Measurements from ENCODE around the gene EIF3K.

Gene EIF3K

DNA sequence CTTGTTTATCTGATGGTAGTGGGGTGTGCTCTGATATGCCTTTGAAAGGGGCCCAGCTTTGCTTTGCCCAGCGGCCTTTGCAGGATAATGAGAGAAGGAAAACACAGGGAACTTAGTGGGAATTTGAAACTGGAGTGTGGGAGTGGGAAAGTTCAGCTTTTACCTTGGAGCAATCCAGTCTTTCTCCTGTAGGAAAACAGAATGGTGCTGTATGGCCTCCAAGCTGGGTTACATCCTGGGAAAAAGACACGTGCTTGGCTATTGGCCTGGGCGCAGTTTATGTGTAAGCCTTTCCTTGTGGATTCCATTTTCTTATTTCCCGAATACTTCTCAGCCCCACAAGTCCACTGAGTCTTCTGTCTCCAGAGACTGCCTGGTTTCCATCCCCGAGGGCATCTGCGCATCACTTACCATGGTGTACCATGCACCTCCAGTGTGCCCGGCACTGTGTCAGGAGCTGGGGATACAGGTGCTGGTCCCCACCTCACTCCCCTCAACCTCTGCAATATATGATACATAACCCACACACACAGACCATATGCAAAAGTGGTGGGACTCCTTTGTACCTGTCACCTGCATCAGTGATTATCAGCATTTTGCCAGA is 60.0 kb downstream of the EIF3K start:
- TF ChIP-seq, protein P1, sequence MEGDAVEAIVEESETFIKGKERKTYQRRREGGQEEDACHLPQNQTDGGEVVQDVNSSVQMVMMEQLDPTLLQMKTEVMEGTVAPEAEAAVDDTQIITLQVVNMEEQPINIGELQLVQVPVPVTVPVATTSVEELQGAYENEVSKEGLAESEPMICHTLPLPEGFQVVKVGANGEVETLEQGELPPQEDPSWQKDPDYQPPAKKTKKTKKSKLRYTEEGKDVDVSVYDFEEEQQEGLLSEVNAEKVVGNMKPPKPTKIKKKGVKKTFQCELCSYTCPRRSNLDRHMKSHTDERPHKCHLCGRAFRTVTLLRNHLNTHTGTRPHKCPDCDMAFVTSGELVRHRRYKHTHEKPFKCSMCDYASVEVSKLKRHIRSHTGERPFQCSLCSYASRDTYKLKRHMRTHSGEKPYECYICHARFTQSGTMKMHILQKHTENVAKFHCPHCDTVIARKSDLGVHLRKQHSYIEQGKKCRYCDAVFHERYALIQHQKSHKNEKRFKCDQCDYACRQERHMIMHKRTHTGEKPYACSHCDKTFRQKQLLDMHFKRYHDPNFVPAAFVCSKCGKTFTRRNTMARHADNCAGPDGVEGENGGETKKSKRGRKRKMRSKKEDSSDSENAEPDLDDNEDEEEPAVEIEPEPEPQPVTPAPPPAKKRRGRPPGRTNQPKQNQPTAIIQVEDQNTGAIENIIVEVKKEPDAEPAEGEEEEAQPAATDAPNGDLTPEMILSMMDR (IDR thresholded peaks at IDR 0.05; ENCODE audit: low read depth, low read length) = no peak
- in situ Hi-C loops (cut with HindIII; ENCODE audit: low sequenced_read_pairs) = no loop called here
- DNase-seq (ENCODE audit: low read depth, low spot score) = no peak
- H3K4me3 ChIP-seq (ENCODE audit: low read depth, low read length) = no peak overlapping the region

DNA sequence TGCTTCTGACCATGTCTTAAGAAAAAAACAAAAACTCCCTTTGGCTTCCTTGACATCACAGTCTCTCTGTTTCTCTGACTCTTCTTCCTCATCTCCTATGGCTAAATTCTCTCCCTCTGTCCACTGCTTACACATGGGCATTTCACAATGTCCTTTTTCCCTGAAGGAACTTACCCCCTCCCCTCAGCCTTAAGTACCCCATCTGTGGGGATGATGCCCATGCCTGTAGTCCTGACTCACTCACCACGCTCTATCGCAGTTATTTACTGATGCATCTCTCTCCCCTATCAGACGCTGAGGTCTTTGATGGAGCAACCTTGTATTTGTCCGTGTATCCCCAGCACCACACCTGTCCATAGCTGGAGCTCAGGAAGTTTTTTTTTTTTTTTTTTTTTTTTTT is 60.9 kb downstream of the EIF3K start:
- in situ Hi-C loops (cut with HindIII; ENCODE audit: low sequenced_read_pairs) = no loop called here
- DNase-seq (ENCODE audit: low read depth, low spot score) = no peak
- H3K4me3 ChIP-seq (ENCODE audit: low read depth, low read length) = no peak overlapping the region
- TF ChIP-seq, protein P1 (IDR thresholded peaks at IDR 0.05; ENCODE audit: low read depth, low read length) = no peak

DNA sequence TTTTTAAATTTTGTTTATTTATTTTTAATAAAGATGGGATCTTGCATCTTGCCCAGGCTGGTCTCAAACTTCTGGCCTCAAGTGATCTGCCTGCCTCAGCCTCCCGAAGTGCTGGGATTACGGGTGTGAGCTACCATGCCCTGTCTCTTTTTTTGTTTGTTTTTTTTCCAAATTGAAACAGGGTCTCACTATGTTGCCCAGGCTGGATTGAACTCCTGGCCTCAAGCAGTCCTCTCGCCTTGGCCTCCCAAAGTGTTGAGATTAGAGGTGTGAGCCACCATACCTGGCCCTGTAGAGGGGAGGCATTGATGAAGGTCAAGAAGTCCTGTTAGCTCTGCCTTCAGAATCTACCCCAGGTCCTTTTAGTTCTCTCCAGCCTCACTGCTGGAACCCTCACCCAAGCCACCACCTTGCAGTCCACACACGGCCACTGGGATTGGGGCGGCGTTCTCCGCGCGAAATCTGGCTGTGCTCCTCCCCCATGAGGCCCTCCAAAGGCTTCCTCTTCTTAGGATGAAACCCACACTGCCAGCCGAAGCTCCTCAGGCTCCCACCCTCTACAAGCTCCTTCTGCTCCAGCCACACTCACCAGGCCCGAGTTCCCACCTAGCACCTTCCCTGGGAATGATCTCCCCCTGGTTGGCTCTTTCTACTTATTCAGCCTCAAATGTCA is 63.3 kb downstream of the EIF3K start:
- DNase-seq (ENCODE audit: low read depth, low spot score) = no peak
- H3K4me3 ChIP-seq (ENCODE audit: low read depth, low read length) = no peak overlapping the region
- in situ Hi-C loops (cut with HindIII; ENCODE audit: low sequenced_read_pairs) = no loop called here
- TF ChIP-seq, protein P1 (IDR thresholded peaks at IDR 0.05; ENCODE audit: low read depth, low read length) = no peak

DNA sequence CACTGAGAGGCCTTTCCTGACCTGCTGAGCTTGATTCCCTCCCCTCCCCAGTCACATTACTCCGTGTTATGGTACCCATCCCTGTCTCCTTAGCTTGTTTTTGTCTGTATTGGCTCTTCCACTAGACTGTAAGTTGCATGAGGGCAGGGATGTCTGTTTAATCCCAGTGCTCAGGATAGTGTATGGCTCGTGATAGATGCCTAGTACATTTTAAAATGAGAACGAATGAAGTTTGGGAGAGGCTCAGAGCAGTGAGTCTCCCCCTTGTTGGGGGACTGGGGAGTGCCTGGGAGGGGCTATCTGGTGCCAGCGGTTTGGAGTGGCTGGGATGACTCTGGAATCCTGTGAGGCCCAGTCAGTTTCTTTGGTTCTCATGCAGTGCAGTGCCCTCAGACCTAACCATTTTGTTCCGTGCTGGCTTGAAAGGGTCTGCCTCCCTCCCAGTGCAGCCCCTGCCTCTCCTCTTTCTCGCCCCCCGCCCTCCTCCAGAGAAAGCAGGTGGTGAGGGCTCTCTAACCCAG is 63.9 kb downstream of the EIF3K start:
- no peak for DNase-seq (ENCODE audit: low read depth, low spot score)
- in situ Hi-C loops (cut with HindIII; ENCODE audit: low sequenced_read_pairs) = no loop called here
- TF ChIP-seq, protein P1 (IDR thresholded peaks at IDR 0.05; ENCODE audit: low read depth, low read length) = no peak

DNA sequence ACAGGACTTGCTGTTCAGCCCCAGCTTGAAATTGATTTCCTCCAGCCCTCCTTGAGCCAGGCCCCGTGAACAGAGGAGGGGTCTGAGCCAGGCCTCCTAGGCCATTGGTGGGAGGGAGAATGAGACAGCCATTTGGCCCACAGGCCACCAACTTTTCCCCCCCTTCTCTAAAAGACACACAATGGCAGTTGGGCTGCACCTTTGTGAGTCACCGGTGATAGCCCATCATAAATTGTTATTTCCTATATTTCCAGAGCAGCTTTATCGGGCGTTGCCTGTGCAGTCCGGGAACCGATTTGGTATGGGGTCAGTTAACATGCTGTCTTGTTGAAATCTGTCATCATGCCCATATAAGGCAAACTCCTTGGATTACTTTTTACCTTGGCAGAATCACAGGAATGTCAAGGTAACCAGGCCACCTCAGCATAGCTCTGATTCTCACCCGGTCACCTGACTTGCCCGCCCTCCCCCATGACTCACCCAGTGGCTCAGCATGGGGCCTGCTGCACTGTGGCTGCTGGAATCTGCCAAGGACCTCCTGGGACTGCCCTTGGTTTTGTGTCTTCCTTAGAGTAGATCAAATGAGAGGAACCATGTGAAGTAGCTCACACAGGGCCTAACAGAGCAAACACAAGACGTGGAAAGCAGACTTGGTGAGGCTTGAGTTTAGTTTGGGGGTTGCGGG is 64.5 kb downstream of the EIF3K start:
- in situ Hi-C loops (cut with HindIII; ENCODE audit: low sequenced_read_pairs) = no loop called here
- DNase-seq (ENCODE audit: low read depth, low spot score) = peak; percentile 97
- H3K4me3 ChIP-seq (ENCODE audit: low read depth, low read length) = no peak overlapping the region
- TF ChIP-seq, protein P1 (IDR thresholded peaks at IDR 0.05; ENCODE audit: low read depth, low read length) = no peak

More for the DNA sequence above, 63.9 kb downstream of the EIF3K start:
- no peak overlapping the region for H3K4me3 ChIP-seq (ENCODE audit: low read depth, low read length)

- in situ Hi-C loops (cut with HindIII; ENCODE audit: low sequenced_read_pairs) = no loop called here
- TF ChIP-seq, protein P1 (IDR thresholded peaks at IDR 0.05; ENCODE audit: low read depth, low read length) = no peak
- peak; percentile 95 for DNase-seq (ENCODE audit: low read depth, low spot score)
- no peak overlapping the region for H3K4me3 ChIP-seq (ENCODE audit: low read depth, low read length)
Measured at GRCh38 chr19:38684078-38684861, 65.3 kb downstream of the EIF3K start.
